HepG2 (cell line): ENCODE measurements around the gene IKZF3. TPM values are rescaled to one million over a fixed set of nuclear protein-coding genes. Genes with fewer than 3 reads are reported as not detected.
A peak's percentile ranks its signal among the peaks of the same experiment; 100 is the strongest.

Source experiments
- CHD2 ChIP-seq: IDR thresholded peaks from 2 replicates; pipeline ENCODE4 v1.6.1; 2011; ENCODE audit warnings: low read depth, low read length, improper control_type of control experiment
- FOXC1 ChIP-seq: sonication (generic); formaldehyde crosslinking; IDR thresholded peaks from 2 replicates; pipeline ENCODE4 v1.8.0; 2022; ENCODE audit warnings: mild to moderate bottlenecking, missing genetic modification reagents, borderline replicate concordance
- FOXK1 ChIP-seq: sonication (generic); formaldehyde crosslinking; IDR thresholded peaks from 2 replicates; pipeline ENCODE4 v1.4.0; 2020; ENCODE audit warnings: low read depth, missing genetic modification reagents, borderline replicate concordance
- HDAC6 ChIP-seq: fragments of 200-600 bp; sonication (generic); IDR thresholded peaks from 2 replicates; pipeline ENCODE4 v1.7.0; 2017; ENCODE audit warnings: mild to moderate bottlenecking, antibody characterized with exemption, low read length, low read depth
- KLF16 ChIP-seq, 2 experiments: sonication (generic) in 1 of 2; formaldehyde crosslinking in 1 of 2; IDR thresholded peaks; 2 replicates each; pipeline versions ENCODE4 v1.6.1 to v1.8.0; 2016 to 2023; ENCODE audit warnings: missing genetic modification reagents in 2 of 2, missing compliant biosample characterization in 1 of 2
- MAFF ChIP-seq: IDR thresholded peaks from 2 replicates; pipeline ENCODE4 v1.6.1; 2011; ENCODE audit warnings: low read depth, low read length, improper control_type of control experiment
- POLR2G ChIP-seq: fragments of 200-400 bp; formaldehyde crosslinking; IDR thresholded peaks from 2 replicates; pipeline ENCODE4 v1.6.1; 2018; ENCODE audit warnings: mild to moderate bottlenecking, low read depth, low read length, moderate library complexity
- RARA ChIP-seq: IDR thresholded peaks from 2 replicates; pipeline ENCODE4 v1.6.1; 2016; ENCODE audit warnings: missing genetic modification reagents, missing compliant biosample characterization
- RBFOX2 ChIP-seq: fragments of 200-400 bp; formaldehyde crosslinking; IDR thresholded peaks from 2 replicates; pipeline ENCODE4 v1.6.1; 2017; ENCODE audit warnings: low read depth, mild to moderate bottlenecking, low read length
- SIX1 ChIP-seq: sonication (generic); formaldehyde crosslinking; IDR thresholded peaks from 2 replicates; pipeline ENCODE4 v1.4.0; 2020; ENCODE audit warnings: missing genetic modification reagents, borderline replicate concordance
- SMAD9 ChIP-seq: sonication (generic); formaldehyde crosslinking; IDR thresholded peaks from 2 replicates; pipeline ENCODE4 v1.5.1; 2020; ENCODE audit warnings: mild to moderate bottlenecking, missing genetic modification reagents
- SOX13 ChIP-seq, 3 experiments: fragments of 450-650 bp in 1 of 3; sonication (generic) in 1 of 3; formaldehyde crosslinking in 1 of 3; IDR thresholded peaks in 2 of 3; conservative IDR thresholded peaks in 1 of 3; 2 replicates each; pipeline versions ENCODE4 v1.5.0 to v1.6.1; 2016 to 2020; ENCODE audit warnings: antibody characterized with exemption in 1 of 3, mild to moderate bottlenecking in 1 of 3, missing compliant biosample characterization in 1 of 3, missing genetic modification reagents in 1 of 3, moderate library complexity in 1 of 3
- ZNF510 ChIP-seq: sonication (generic); formaldehyde crosslinking; IDR thresholded peaks from 2 replicates; pipeline ENCODE4 v1.4.0; 2020; ENCODE audit warnings: low read depth, mild to moderate bottlenecking, missing genetic modification reagents
- ZNF546 ChIP-seq: sonication (generic); formaldehyde crosslinking; conservative IDR thresholded peaks from 2 replicates; pipeline ENCODE4 v1.8.1; 2023; ENCODE audit warnings: mild to moderate bottlenecking, missing genetic modification reagents
- ZNF83 ChIP-seq: sonication (generic); formaldehyde crosslinking; IDR thresholded peaks from 2 replicates; pipeline ENCODE4 v1.4.0; 2020; ENCODE audit warnings: missing genetic modification reagents, mild to moderate bottlenecking, borderline replicate concordance
- polyA plus RNA-seq, 8 experiments: library from polyadenylated mRNA; depleted of rRNA in 3 of 8; stranded (reverse) in 7 of 8; unstranded in 1 of 8; fragments of >200 nt; fragmentation: Illumina TruSeq in 4 of 8; extraction: Trizol in 4 of 8; gene quantifications; 2 replicates each; pipeline versions ENCODE4 v1.2.1 to v1.2.3, GENCODE V29; 2011 to 2016; ENCODE audit warnings: low read depth in 4 of 8, missing spikeins in 1 of 8, mixed read lengths in 1 of 8; ENCODE audit not compliant: insufficient read depth in 1 of 8
- total RNA-seq, 5 experiments: library from RNA; depleted of rRNA; stranded (reverse); fragments of >200 nt; fragmentation: Illumina TruSeq; extraction: Trizol; gene quantifications; 2 replicates each; pipeline ENCODE4 v1.2.3, GENCODE V29; 2016; ENCODE audit warnings: low read depth in 1 of 5
- TF ChIP-seq, protein P1 (sequence below): sonication (generic); formaldehyde crosslinking; IDR thresholded peaks from 2 replicates; pipeline ENCODE4 v1.8.1; 2023; ENCODE audit warnings: mild to moderate bottlenecking, missing genetic modification reagents
- TF ChIP-seq, protein P2 (sequence below): sonication (generic); formaldehyde crosslinking; IDR thresholded peaks from 2 replicates; pipeline ENCODE4 v1.5.1; 2020; ENCODE audit warnings: mild to moderate bottlenecking, moderate library complexity, missing genetic modification reagents
- TF ChIP-seq, protein P3 (sequence below): sonication (generic); formaldehyde crosslinking; IDR thresholded peaks from 2 replicates; pipeline ENCODE4 v1.4.0; 2020; ENCODE audit warnings: missing genetic modification reagents
- TF ChIP-seq, protein P4 (sequence below): sonication (generic); formaldehyde crosslinking; IDR thresholded peaks from 2 replicates; pipeline ENCODE4 v1.4.0; 2020; ENCODE audit warnings: missing genetic modification reagents
- TF ChIP-seq, protein P5 (sequence below): IDR thresholded peaks from 2 replicates; pipeline ENCODE4 v1.6.1; 2012; ENCODE audit warnings: inconsistent platforms

Gene IKZF3
- total and polyA plus RNA-seq, 2 of the 13 experiments (the other 11 are each of a cell fraction or from before 2014, with no cell fraction given): not detected

DNA sequence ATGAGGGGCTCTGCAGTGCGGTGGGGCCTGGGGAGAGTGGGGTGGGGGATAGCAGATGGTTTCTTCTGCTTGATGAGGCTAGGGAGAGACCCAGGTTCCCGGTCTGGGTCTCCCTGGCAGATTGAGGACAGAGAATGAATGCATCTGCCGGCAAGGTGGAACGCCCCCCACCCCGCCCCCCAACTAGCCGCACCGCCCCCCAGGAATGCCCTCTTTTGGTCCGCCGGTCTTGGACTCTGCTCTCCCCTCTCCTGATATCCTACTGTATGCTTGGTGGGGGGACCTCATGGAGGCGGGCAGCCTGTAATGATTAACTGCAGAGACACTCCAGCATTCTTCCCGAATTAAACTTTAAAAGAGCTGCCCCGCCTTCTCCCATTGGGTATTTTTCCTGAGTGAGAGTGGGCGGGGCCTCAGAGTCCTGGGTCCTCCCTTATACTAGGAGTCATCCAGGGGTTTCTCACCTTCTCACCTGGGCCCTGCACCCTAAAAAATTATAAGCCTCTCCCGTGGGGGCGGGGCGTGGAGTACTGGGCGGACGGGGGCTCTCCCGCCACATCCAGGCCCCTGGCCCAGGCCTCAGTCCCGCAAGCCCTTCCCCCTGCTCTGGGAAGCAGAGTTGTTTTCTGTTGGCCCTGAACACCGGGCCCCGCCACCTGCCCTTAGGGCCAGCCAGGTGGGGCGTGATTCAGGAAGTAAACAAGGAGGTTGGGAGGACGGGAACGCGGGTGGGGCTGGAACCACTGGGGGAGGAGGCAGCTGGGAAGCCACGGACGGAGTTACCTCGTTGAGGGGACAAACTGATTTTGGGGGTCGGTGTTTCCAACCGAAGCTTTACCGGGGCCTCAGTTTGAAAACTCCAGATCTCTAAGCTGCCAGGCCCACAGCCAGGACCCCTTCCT lies 124.9 kb downstream of the IKZF3 start (continued):
- TF ChIP-seq HDAC6: no peak
- peak; percentile 95 for TF ChIP-seq FOXK1 (CRISPR knock-in tag)
- TF ChIP-seq FOXC1 (CRISPR knock-in tag): peak; percentile 83; the same call in 1 of the 2 replicates
- TF ChIP-seq RBFOX2: peak; percentile 86
- no peak for TF ChIP-seq SIX1 (CRISPR knock-in tag)
- TF ChIP-seq ZNF510 (CRISPR knock-in tag): peak; percentile 50; the same call in 1 of the 2 replicates
- peak; percentile 89 for TF ChIP-seq RARA
- peak in 1 of 2 experiments; percentile 71; a peak in 1 of 4 replicates for TF ChIP-seq KLF16 (CRISPR knock-in tag; IDR thresholded peaks at IDR 0.05)
- TF ChIP-seq, protein P1, sequence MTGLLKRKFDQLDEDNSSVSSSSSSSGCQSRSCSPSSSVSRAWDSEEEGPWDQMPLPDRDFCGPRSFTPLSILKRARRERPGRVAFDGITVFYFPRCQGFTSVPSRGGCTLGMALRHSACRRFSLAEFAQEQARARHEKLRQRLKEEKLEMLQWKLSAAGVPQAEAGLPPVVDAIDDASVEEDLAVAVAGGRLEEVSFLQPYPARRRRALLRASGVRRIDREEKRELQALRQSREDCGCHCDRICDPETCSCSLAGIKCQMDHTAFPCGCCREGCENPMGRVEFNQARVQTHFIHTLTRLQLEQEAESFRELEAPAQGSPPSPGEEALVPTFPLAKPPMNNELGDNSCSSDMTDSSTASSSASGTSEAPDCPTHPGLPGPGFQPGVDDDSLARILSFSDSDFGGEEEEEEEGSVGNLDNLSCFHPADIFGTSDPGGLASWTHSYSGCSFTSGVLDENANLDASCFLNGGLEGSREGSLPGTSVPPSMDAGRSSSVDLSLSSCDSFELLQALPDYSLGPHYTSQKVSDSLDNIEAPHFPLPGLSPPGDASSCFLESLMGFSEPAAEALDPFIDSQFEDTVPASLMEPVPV (CRISPR knock-in tag): 0 out of 2 replicates have a peak, but pooled peaks have one; percentile 17
- TF ChIP-seq SMAD9 (CRISPR knock-in tag): no peak
- TF ChIP-seq MAFF: no peak
- TF ChIP-seq CHD2: no peak
- no peak for TF ChIP-seq SOX13 (IDR thresholded peaks at IDR 0.05)
- peak; percentile 40 to 68; a peak in 1 of 4 replicates for TF ChIP-seq SOX13 (CRISPR knock-in tag; conservative IDR thresholded peaks at IDR 0.05 in 1 of 2, IDR thresholded peaks at IDR 0.05 in 1 of 2)
- TF ChIP-seq, protein P2, sequence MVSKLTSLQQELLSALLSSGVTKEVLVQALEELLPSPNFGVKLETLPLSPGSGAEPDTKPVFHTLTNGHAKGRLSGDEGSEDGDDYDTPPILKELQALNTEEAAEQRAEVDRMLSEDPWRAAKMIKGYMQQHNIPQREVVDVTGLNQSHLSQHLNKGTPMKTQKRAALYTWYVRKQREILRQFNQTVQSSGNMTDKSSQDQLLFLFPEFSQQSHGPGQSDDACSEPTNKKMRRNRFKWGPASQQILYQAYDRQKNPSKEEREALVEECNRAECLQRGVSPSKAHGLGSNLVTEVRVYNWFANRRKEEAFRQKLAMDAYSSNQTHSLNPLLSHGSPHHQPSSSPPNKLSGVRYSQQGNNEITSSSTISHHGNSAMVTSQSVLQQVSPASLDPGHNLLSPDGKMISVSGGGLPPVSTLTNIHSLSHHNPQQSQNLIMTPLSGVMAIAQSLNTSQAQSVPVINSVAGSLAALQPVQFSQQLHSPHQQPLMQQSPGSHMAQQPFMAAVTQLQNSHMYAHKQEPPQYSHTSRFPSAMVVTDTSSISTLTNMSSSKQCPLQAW (CRISPR knock-in tag): peak; percentile 96
- TF ChIP-seq ZNF546 (CRISPR knock-in tag): no peak
- TF ChIP-seq, protein P3, sequence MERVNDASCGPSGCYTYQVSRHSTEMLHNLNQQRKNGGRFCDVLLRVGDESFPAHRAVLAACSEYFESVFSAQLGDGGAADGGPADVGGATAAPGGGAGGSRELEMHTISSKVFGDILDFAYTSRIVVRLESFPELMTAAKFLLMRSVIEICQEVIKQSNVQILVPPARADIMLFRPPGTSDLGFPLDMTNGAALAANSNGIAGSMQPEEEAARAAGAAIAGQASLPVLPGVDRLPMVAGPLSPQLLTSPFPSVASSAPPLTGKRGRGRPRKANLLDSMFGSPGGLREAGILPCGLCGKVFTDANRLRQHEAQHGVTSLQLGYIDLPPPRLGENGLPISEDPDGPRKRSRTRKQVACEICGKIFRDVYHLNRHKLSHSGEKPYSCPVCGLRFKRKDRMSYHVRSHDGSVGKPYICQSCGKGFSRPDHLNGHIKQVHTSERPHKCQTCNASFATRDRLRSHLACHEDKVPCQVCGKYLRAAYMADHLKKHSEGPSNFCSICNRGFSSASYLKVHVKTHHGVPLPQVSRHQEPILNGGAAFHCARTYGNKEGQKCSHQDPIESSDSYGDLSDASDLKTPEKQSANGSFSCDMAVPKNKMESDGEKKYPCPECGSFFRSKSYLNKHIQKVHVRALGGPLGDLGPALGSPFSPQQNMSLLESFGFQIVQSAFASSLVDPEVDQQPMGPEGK (CRISPR knock-in tag): peak; percentile 86
- TF ChIP-seq POLR2G: peak; percentile 84
- TF ChIP-seq, protein P4, sequence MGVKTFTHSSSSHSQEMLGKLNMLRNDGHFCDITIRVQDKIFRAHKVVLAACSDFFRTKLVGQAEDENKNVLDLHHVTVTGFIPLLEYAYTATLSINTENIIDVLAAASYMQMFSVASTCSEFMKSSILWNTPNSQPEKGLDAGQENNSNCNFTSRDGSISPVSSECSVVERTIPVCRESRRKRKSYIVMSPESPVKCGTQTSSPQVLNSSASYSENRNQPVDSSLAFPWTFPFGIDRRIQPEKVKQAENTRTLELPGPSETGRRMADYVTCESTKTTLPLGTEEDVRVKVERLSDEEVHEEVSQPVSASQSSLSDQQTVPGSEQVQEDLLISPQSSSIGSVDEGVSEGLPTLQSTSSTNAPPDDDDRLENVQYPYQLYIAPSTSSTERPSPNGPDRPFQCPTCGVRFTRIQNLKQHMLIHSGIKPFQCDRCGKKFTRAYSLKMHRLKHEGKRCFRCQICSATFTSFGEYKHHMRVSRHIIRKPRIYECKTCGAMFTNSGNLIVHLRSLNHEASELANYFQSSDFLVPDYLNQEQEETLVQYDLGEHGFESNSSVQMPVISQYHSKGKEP (CRISPR knock-in tag): no peak
- TF ChIP-seq, protein P5, sequence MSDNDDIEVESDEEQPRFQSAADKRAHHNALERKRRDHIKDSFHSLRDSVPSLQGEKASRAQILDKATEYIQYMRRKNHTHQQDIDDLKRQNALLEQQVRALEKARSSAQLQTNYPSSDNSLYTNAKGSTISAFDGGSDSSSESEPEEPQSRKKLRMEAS: peak; percentile 91
- no peak for TF ChIP-seq ZNF83 (CRISPR knock-in tag)
